LNCAP (cell line): ENCODE results near the gene SEMA3F.

ENCODE experiments used
- TF ChIP-seq, protein P1 (sequence below): fragments of 450-650 bp; IDR thresholded peaks from 2 replicates; pipeline ENCODE4 v1.5.1; 2017; ENCODE audit warnings: mild to moderate bottlenecking

The SEMA3F gene

DNA sequence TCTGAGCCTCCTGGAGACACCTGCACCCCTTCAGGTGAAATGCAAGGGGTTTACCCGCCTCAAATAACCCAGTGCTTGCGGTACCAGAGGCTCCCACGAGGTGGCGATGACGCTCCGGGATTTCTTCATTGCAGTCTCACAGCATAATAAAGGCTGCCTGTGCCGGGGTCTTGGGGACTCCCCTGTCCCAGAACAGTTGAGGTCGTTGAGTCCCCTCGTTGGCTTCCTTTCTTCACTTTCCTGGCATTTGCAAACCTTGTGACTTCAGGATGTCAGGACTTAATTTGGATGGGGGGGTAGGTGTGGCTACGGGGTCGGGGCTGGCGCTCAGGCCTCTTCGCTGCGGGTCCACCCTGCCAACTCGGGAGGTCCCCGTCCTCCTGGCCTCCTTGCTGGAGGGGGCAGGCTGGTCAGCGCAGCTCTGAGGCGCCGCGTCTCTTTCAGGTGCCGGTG lies 37.6 kb downstream of the SEMA3F start:
- TF ChIP-seq, protein P1, sequence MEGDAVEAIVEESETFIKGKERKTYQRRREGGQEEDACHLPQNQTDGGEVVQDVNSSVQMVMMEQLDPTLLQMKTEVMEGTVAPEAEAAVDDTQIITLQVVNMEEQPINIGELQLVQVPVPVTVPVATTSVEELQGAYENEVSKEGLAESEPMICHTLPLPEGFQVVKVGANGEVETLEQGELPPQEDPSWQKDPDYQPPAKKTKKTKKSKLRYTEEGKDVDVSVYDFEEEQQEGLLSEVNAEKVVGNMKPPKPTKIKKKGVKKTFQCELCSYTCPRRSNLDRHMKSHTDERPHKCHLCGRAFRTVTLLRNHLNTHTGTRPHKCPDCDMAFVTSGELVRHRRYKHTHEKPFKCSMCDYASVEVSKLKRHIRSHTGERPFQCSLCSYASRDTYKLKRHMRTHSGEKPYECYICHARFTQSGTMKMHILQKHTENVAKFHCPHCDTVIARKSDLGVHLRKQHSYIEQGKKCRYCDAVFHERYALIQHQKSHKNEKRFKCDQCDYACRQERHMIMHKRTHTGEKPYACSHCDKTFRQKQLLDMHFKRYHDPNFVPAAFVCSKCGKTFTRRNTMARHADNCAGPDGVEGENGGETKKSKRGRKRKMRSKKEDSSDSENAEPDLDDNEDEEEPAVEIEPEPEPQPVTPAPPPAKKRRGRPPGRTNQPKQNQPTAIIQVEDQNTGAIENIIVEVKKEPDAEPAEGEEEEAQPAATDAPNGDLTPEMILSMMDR = peak; percentile 94

DNA sequence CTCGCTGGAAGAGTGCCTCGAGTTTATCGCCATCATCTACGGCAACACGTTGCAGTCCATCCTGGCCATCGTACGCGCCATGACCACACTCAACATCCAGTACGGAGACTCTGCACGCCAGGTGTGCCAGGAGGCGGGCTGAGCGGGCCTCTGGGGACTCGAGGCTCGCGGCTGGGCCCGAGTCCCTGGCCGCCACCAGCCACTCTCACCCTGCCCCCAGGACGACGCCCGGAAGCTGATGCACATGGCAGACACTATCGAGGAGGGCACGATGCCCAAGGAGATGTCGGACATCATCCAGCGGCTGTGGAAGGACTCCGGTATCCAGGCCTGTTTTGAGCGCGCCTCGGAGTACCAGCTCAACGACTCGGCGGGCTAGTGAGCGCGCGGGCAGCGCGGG lies 38.2 kb downstream of the SEMA3F start:
- TF ChIP-seq, protein P1 = no peak

- TF ChIP-seq, protein P1 = no peak
These were observed 38.6 kb downstream of the SEMA3F start for GRCh38 chr3:50193746-50194127.

DNA sequence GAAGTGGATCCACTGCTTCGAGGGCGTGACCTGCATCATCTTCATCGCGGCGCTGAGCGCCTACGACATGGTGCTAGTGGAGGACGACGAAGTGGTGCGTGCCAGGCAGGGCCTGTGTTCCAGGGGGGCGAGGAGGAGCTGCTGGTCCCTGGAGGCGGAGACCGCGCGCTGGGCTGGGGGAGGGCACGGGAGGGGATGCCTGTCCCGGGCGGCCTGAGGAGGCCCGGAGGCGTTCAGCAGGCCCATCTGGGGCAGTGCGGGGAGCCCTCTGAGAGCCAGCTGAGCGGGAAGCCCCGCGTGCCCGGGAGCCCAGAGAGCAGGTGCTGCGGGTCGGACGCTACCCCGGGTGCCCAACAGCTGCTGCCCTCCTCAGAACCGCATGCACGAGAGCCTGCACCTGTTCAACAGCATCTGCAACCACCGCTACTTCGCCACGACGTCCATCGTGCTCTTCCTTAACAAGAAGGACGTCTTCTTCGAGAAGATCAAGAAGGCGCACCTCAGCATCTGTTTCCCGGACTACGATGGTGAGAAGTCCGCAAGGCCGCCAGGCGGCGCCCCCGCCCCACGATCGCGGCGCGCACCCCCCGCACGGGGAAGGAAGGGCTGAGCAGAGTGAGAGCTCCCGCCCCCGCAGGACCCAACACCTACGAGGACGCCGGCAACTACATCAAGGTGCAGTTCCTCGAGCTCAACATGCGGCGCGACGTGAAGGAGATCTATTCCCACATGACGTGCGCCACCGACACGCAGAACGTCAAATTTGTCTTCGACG lies 39.2 kb downstream of the SEMA3F start:
- TF ChIP-seq, protein P1 = peak; percentile 63

GRCh38 chr3:50194903-50195500 lies 39.9 kb downstream of the SEMA3F start:
- TF ChIP-seq, protein P1 = no peak

GRCh38 chr3:50195501-50196252 lies 40.6 kb downstream of the SEMA3F start:
- TF ChIP-seq, protein P1 = no peak

DNA sequence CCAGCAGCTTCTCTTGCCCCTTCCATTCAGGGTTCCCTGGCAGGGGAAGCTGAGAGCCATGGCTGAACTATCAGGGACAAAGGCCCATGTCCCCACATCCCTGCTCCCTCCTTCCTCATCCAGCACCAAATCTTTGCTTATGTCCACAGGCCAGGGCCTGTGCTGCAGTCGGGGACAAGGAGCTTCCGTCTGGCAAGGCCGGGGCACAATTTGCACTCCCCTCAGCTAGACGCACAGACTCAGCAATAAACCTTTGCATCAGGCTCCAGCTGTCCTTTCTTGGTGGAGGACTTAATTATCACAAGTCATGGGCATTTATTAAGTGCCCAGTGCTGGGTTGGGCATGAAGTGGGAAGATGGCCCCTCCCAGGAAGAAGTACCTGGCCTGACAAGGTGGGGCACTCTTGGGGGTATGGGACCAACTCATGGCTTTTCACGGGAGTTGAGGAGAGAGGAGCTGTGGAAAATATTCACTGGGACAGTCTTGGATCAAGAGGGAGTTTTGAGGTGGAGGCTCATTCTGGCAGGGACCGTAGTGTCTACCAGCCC lies 41.2 kb downstream of the SEMA3F start:
- TF ChIP-seq, protein P1 = no peak
